Stimulated activated CD4-positive, alpha-beta T cell treated with anti-CD3 and anti-CD28 coated beads, Interleukin-1b, Interleukin-23, amount 100 ng/mL, for 48 hours (primary cell): ENCODE data around the gene CNIH2.
A peak's percentile ranks its signal among the peaks of the same experiment; 100 is the strongest.
"Not testable (repeated sequence)": the region's sequence is repeated elsewhere in the genome, so short reads cannot be mapped to it uniquely, and the experiment has no call there.

Source experiments
- DNase-seq: peaks from one replicate; pipeline ENCODE4 v3.0.0-alpha.2; 2020

Gene CNIH2

DNA sequence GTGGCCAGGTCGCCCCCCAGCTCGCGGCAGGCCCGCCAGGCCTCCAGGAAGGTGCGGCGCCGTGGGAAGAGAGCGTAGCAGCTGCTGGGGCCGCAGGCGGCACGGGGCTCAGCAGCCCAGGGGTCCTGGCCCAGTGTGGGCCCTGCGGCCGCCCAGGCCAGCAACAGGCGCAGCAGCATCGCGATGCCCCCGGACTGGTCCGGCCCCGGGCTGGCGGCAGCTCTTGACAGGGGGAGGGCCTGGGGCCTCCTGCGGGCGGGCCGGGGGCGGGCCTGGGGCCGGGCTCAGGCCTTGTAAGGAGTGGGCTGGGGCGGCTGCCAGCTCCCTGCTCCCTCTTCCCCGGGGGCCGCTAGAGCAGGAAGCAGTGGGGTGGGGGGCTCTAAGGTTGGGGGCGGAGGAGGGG lies 38.9 kb downstream of the CNIH2 start, which contains the start of gene CD248:
Gene CD248 (minus strand): TSS at position 196 of the 403 bp plus-strand sequence. CDS start 17 bp downstream, at position 179.
- DNase-seq, result no peak

GRCh38 chr11:66317322-66317722 lies 39.3 kb downstream of the CNIH2 start:
- DNase-seq, result peak; percentile 32

GRCh38 chr11:66317723-66318599 lies 40.0 kb downstream of the CNIH2 start:
- peak; percentile 48 for DNase-seq

DNA sequence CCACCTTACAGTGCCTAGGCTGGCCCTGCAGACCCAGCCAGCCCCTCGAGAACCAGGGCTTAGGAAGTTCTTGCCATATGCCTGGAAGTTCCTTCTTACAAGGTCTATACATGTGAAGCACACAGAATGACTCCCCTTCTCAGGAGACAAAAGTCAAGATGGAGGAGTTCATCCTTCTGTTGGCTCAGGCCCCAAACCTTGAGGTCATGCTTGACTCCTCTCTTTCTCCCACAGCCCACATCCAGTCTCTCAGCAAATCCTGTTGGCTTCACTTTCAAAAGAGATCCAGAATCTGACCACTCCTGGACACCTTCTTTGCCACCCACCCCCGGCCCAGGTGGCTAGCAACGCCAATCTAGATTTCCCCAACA lies 40.6 kb downstream of the CNIH2 start:
- DNase-seq, result no peak

- DNase-seq, result not testable (repeated sequence)
Measured at GRCh38 chr11:66320289-66320688, 42.3 kb downstream of the CNIH2 start.

- DNase-seq, result not testable (repeated sequence)
Measured at GRCh38 chr11:66320748-66321147, 42.8 kb downstream of the CNIH2 start.

DNA sequence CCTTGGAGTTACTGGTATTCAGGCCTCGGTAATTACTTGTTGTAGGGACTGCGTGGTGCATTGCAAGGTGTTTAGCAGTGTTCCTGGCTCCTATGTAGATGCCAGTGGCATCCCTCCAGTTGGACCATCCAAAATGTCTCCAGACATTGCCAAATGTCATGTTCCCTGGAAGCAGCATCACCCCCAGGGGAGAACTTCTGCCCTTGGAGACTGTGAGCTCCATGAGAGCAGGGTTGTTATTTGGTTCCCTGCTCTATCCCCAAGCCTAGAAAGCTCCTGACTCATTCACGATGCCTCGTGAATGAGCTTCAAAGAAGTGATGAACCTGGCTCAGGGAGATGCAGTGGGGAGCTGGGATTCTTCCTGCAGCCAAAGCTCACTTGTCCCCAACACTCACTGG lies 43.6 kb downstream of the CNIH2 start:
- no peak for DNase-seq

DNA sequence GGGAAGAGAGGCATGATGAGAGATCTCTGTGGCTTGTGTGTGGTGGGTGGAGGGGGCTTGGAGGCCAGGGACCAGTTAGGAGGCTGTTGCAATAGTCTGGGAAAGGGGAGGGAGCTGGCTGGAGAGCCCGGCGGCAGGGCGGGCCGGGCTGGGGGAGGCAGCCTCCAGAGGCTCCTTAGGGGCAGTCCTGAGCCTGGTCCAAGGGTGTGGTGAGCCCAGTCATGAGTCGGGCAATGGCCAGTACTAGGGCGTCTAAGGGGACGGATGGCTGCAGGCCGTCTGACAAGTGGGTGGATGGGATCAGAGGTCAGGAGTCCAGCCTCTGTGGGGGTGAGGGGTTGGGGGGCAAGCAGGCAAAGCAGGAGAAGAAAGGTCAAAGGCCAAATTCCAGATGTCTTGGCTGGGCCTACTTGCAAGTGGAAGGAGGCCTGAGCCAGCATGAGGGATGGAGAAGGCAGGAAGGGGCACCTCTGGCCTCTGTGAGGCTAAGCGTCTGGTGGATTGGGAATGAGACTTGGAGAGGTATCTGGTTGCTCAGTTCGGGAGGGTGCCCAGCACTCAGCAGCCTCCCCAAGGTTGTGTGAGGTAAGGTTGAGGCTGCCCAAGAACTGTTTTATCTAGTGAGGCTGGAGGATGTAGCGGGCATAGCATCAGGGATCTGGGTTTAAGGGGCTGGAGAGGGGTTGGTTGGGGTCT lies 44.9 kb downstream of the CNIH2 start:
- DNase-seq, result no peak

GRCh38 chr11:66323684-66324083 lies 45.7 kb downstream of the CNIH2 start:
- DNase-seq, result no peak

DNA sequence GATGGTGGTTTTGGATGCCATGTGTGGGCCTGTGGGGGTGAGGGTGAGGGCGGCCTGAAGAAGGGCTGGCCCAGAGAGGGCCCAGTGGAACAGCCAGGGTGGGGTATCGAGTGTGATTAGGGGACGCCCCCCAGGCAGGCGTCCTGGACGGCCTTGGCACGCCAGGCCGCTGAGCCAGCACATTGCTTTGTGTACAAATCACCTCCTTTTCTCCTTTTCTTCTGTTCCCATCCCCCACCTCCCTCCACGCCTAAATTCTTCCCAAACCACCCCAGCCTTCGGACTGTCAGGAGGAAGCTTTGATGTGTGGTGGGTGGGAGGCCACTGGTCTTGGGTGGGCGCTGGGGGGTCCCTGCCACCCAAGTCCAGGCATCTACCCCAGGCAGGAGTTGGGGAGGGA lies 46.7 kb downstream of the CNIH2 start:
- no peak for DNase-seq

- DNase-seq, result no peak
Measured at GRCh38 chr11:66325263-66325671, 47.3 kb downstream of the CNIH2 start.

- DNase-seq, result no peak
Measured at GRCh38 chr11:66326261-66327111, 48.5 kb downstream of the CNIH2 start.

DNA sequence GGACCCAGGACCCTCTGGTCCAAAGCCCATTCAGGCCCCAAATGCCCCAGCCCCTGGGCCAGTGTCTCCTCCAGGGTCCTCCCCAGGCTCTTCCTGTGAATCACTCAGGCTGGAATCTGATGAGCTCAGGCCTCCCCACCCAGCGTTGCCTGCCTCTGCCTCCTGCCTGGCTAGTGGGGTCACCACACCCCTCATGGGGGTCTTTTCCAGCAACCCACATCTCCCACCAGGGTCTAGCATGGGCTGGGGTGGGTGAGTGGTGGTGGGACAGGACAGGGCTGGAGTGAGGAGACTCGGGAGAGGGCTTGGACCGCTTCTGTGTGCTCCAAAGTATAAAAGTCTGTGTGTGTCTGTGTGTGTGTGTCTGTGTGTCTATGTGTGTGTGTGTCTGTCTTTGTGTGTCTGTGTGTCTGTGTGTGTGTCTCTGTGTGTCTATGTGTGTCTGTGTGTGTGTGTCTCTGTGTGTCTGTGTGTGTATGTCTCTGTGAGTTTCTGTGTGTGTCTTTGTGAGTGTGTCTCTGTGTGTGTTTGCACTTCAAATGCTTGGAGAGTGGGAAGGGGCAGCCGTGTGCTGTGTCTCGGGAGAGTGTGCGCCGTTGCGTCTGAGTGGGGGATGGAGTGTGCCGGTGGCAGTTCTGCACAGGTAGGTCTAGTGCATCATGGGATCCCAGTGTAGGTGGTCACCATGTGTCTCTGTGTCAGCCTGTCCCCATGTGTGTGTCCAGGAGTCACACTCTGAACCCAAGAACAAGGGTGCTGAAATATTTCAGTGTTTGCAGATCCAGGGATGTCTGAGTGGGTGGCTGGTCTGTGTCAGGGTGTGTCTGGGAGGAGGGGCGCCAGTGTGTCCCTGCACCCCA lies 49.4 kb downstream of the CNIH2 start:
- DNase-seq, result no peak

DNA sequence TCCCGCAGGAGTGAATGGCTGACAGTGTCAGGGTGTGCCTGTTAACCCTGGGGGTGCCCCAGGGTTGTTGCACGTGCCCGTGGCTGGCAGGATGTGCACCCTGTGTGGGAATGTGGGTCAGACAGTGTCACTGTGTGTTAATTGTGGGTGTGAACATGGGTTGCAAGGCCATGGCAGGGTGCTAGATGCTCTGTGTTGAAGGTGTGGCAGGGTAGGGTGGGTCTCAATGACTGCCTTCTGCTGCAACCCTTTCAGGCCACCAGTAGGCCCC lies 50.0 kb downstream of the CNIH2 start:
- no peak for DNase-seq

GRCh38 chr11:66328302-66329144 lies 50.5 kb downstream of the CNIH2 start:
- DNase-seq, result peak; percentile 86

DNA sequence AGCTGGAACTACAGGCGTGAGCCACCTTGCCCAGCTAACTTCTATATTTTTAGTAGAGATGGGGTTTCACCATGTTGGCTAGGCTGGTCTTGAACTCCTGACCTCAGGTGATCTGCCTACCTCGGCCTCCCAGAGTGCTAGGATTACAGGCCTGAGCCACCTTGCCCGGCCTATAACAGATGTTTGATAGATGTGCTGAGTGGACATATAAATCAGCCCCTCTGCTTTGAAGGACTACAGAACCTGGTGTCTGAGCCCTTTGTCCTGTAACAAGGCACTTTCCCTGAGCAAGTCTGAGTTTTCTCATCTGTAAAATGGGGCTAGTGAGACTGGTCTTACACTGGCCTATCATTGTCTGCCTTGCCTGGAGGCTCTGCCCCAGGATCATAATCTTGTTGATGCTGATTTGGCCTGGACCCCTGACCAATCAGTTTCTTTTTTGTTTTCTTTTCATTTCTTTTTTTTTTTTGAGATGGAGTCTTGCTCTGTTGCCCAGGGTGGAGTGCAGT lies 51.2 kb downstream of the CNIH2 start:
- DNase-seq, result no peak

- DNase-seq, result no peak
Measured at GRCh38 chr11:66330931-66331330, 53.0 kb downstream of the CNIH2 start.

- DNase-seq, result no peak
Measured at GRCh38 chr11:66331542-66332370, 53.8 kb downstream of the CNIH2 start.

GRCh38 chr11:66332371-66333219 lies 54.6 kb downstream of the CNIH2 start:
- no peak for DNase-seq
